IMR-90 (cell line): ENCODE results near the gene ITGB2. TPM values are rescaled to one million over a fixed set of nuclear protein-coding genes. Genes with fewer than 3 reads are reported as not detected.

Experiments
- ATAC-seq: fragments of 200-7000 bp; cut with Tn5 transposase; 2 replicates; pipeline ENCODE4 v1.9.1; 2020; ENCODE audit warnings: low read depth, mild to moderate bottlenecking, moderate library complexity
- BruUV-seq: library from RNA; stranded (reverse); fragments of 400-500 nt; replicated peaks from 2 replicates; lab custom pipeline; 2021; lab: Mats Ljungman, UMichigan
- CTCF ChIA-PET: fragments of 300-600 bp; formaldehyde crosslinking; extraction: SDS; loops from one replicate; lab custom pipeline; 2021; ENCODE audit warnings: antibody characterized with exemption; lab: Yijun Ruan, JAX
- POLR2A ChIA-PET: fragments of 300-600 bp; sonication (Branson Sonifier 250); formaldehyde crosslinking; loops from one replicate; lab custom pipeline; 2022; ENCODE audit warnings: antibody characterized with exemption; ENCODE audit not compliant: unreplicated experiment; lab: Charles Lee
- DNase-seq: peaks from one replicate; pipeline ENCODE4 v3.0.0; 2013
- H2AFZ ChIP-seq: replicated peaks from 2 replicates; pipeline ENCODE3; 2013; ENCODE audit warnings: low read length, mild to moderate bottlenecking; ENCODE audit not compliant: poor library complexity
- H2AK5ac ChIP-seq: 2 replicates; pipeline ENCODE4 v1.6.1; 2013; ENCODE audit warnings: low read depth, low read length, inconsistent platforms
- H2AK9ac ChIP-seq: replicated peaks from 2 replicates; pipeline ENCODE3; 2013; ENCODE audit warnings: mild to moderate bottlenecking, low read depth, low read length, moderate library complexity; ENCODE audit not compliant: poor library complexity
- H2BK120ac ChIP-seq: 2 replicates; pipeline ENCODE4 v1.6.1; 2013; ENCODE audit warnings: low read depth, low read length, inconsistent platforms
- H2BK15ac ChIP-seq: 3 replicates; pipeline ENCODE4 v1.6.1; 2013; ENCODE audit warnings: low read depth, low read length, inconsistent platforms
- H2BK20ac ChIP-seq: 2 replicates; pipeline ENCODE4 v1.6.1; 2013; ENCODE audit warnings: low read depth, mild to moderate bottlenecking, inconsistent platforms, low read length, moderate library complexity
- H2BK5ac ChIP-seq: 2 replicates; pipeline ENCODE4 v1.6.1; 2013; ENCODE audit warnings: mild to moderate bottlenecking, low read depth, low read length, inconsistent platforms; ENCODE audit not compliant: poor library complexity, severe bottlenecking
- H3K14ac ChIP-seq: replicated peaks from 2 replicates; pipeline ENCODE4 v1.6.1; 2013; ENCODE audit warnings: low read depth, low read length, inconsistent platforms
- H3K18ac ChIP-seq: 2 replicates; pipeline ENCODE4 v1.6.1; 2013; ENCODE audit warnings: low read depth, low read length, control low read depth
- H3K23ac ChIP-seq: 2 replicates; pipeline ENCODE4 v1.6.1; 2013; ENCODE audit warnings: low read depth, low read length, inconsistent platforms
- H3K27ac ChIP-seq: 2 replicates; pipeline ENCODE4 v1.5.1; 2013; ENCODE audit warnings: mild to moderate bottlenecking, control low read depth, low read length; ENCODE audit not compliant: insufficient read depth
- H3K27me3 ChIP-seq: 2 replicates; pipeline ENCODE4 v1.6.1; 2013; ENCODE audit warnings: low read length; ENCODE audit not compliant: control insufficient read depth, insufficient read depth
- H3K36me3 ChIP-seq: 2 replicates; pipeline ENCODE4 v1.6.1; 2013; ENCODE audit warnings: low read length, mixed read lengths; ENCODE audit not compliant: control insufficient read depth, insufficient read depth
- H3K4ac ChIP-seq: 2 replicates; pipeline ENCODE4 v1.6.1; 2013; ENCODE audit warnings: low read depth, low read length, inconsistent platforms
- H3K4me1 ChIP-seq: 2 replicates; pipeline ENCODE4 v1.6.1; 2013; ENCODE audit warnings: low read length, mixed read lengths; ENCODE audit not compliant: control insufficient read depth, insufficient read depth
- H3K4me2 ChIP-seq: 2 replicates; pipeline ENCODE4 v1.6.1; 2013; ENCODE audit warnings: low read depth, mild to moderate bottlenecking, control low read depth, low read length, moderate library complexity
- H3K4me3 ChIP-seq: 2 replicates; pipeline ENCODE4 v1.5.1; 2013; ENCODE audit warnings: low read depth, mild to moderate bottlenecking, control low read depth, low read length, moderate library complexity; ENCODE audit not compliant: insufficient read depth
- H3K56ac ChIP-seq: 2 replicates; pipeline ENCODE4 v1.6.1; 2013; ENCODE audit warnings: low read length, inconsistent platforms; ENCODE audit not compliant: insufficient read depth; ENCODE audit errors: extremely low read depth
- H3K79me1 ChIP-seq, 2 experiments: 2 replicates each; pipeline ENCODE4 v1.6.1; 2013; ENCODE audit warnings: low read length in 2 of 2, inconsistent platforms in 1 of 2, low read depth in 1 of 2
- H3K9ac ChIP-seq: 2 replicates; pipeline ENCODE4 v1.6.1; 2013; ENCODE audit warnings: low read depth, low read length, control low read depth
- H3K9me1 ChIP-seq: 2 replicates; pipeline ENCODE4 v1.6.1; 2013; ENCODE audit warnings: low read length, inconsistent platforms; ENCODE audit not compliant: insufficient read depth
- H3K9me3 ChIP-seq: 2 replicates; pipeline ENCODE4 v1.6.1; 2013; ENCODE audit warnings: low read length; ENCODE audit not compliant: control insufficient read depth, insufficient read depth
- H4K20me1 ChIP-seq: 2 replicates; pipeline ENCODE4 v1.6.1; 2013; ENCODE audit warnings: low read length, inconsistent platforms; ENCODE audit not compliant: insufficient read depth
- H4K5ac ChIP-seq: 2 replicates; pipeline ENCODE4 v1.6.1; 2013; ENCODE audit warnings: mild to moderate bottlenecking, low read depth, low read length, control low read depth
- H4K8ac ChIP-seq, 2 experiments: 2 replicates each; pipeline ENCODE4 v1.6.1; 2013; ENCODE audit warnings: low read depth in 2 of 2, low read length in 2 of 2, control low read depth in 1 of 2, inconsistent platforms in 1 of 2
- H4K91ac ChIP-seq: 2 replicates; pipeline ENCODE4 v1.6.1; 2013; ENCODE audit warnings: low read depth, low read length, inconsistent platforms; ENCODE audit not compliant: insufficient read depth
- BHLHE40 ChIP-seq: fragments of 150-350 bp; IDR thresholded peaks from 2 replicates; pipeline ENCODE4 v1.6.1; 2016; ENCODE audit warnings: mild to moderate bottlenecking, low read depth, low read length
- CEBPB ChIP-seq: IDR thresholded peaks from 2 replicates; pipeline ENCODE4 v1.6.1; 2012; ENCODE audit warnings: low read depth, low read length, improper control_type of control experiment
- MAFK ChIP-seq: IDR thresholded peaks from 2 replicates; pipeline ENCODE4 v1.6.1; 2012; ENCODE audit warnings: low read depth, low read length, improper control_type of control experiment
- MAZ ChIP-seq: IDR thresholded peaks from 2 replicates; pipeline ENCODE4 v1.6.1; 2012; ENCODE audit warnings: low read depth, mild to moderate bottlenecking, low read length, improper control_type of control experiment, moderate library complexity, borderline replicate concordance
- NFE2L2 ChIP-seq: fragments of 150-350 bp; IDR thresholded peaks from 2 replicates; pipeline ENCODE4 v1.6.1; 2016; ENCODE audit warnings: low read depth, mild to moderate bottlenecking, low read length
- POLR2A ChIP-seq: IDR thresholded peaks from 2 replicates; pipeline ENCODE4 v1.6.1; 2012; ENCODE audit warnings: mild to moderate bottlenecking, low read depth, low read length
- RAD21 ChIP-seq: IDR thresholded peaks from 2 replicates; pipeline ENCODE4 v1.6.1; 2012; ENCODE audit warnings: low read length, improper control_type of control experiment
- RFX5 ChIP-seq: IDR thresholded peaks from 2 replicates; pipeline ENCODE4 v1.8.0; 2012; ENCODE audit warnings: low read depth, mild to moderate bottlenecking, low read length, moderate library complexity
- SMC3 ChIP-seq: fragments of 150-350 bp; IDR thresholded peaks from 2 replicates; pipeline ENCODE4 v1.6.1; 2016; ENCODE audit warnings: low read depth, mild to moderate bottlenecking, antibody characterized with exemption, low read length, moderate library complexity
- WGBS, 2 experiments: methylation state at CpG; one replicate each; pipeline versions ENCODE4 v1.1.5 to v1.1.7; 2013; ENCODE audit warnings: missing lambda C conversion rate in 2 of 2; ENCODE audit not compliant: insufficient read length in 1 of 2; ENCODE audit errors: extremely low coverage in 2 of 2; 5-methylcytosine and 5-hydroxymethylcytosine counted together
- dilution Hi-C: fragments of 300-500 bp; cut with HindIII; formaldehyde crosslinking; loops from one replicate; pipeline ENCODE4 v1.14.3; 2018; ENCODE audit warnings: low sequenced_read_pairs; ENCODE audit not compliant: unreplicated experiment
- in situ Hi-C: fragments of 300-500 bp; cut with MboI; formaldehyde crosslinking; loops from 3 replicates; pipeline ENCODE4 v1.14.3; 2019; ENCODE audit warnings: low sequenced_read_pairs, inconsistent platforms, mixed read lengths
- intact Hi-C: fragments of 100-400 bp; cut with micrococcal nuclease; formaldehyde crosslinking; loops from 2 replicates; pipeline ENCODE4 v1.10.0; 2022
- polyA plus RNA-seq, 3 experiments: library from polyadenylated mRNA; depleted of rRNA; stranded (reverse); fragments of >200 nt; gene quantifications; 2 replicates each; pipeline ENCODE4 v1.2.3, GENCODE V29; 2012; ENCODE audit warnings: low replicate concordance in 1 of 3
- total RNA-seq: library from RNA; depleted of rRNA; stranded (reverse); fragments of >200 nt; gene quantifications from 2 replicates; pipeline ENCODE4 v1.2.3, GENCODE V29; 2012
- TF ChIP-seq, protein P1 (sequence below): fragments of 150-350 bp; IDR thresholded peaks from 2 replicates; pipeline ENCODE4 v1.6.1; 2016; ENCODE audit warnings: low read depth, mild to moderate bottlenecking, low read length, moderate library complexity, borderline replicate concordance
- TF ChIP-seq, protein P2 (sequence below): conservative IDR thresholded peaks from 2 replicates; pipeline ENCODE4 v1.5.1; 2012; ENCODE audit warnings: mild to moderate bottlenecking, low read depth, low read length, improper control_type of control experiment

The ITGB2 gene
- total and polyA plus RNA-seq, 2 of the 4 experiments (the other 2 are of a cell fraction), result 0.14 TPM; not detected in 1

DNA sequence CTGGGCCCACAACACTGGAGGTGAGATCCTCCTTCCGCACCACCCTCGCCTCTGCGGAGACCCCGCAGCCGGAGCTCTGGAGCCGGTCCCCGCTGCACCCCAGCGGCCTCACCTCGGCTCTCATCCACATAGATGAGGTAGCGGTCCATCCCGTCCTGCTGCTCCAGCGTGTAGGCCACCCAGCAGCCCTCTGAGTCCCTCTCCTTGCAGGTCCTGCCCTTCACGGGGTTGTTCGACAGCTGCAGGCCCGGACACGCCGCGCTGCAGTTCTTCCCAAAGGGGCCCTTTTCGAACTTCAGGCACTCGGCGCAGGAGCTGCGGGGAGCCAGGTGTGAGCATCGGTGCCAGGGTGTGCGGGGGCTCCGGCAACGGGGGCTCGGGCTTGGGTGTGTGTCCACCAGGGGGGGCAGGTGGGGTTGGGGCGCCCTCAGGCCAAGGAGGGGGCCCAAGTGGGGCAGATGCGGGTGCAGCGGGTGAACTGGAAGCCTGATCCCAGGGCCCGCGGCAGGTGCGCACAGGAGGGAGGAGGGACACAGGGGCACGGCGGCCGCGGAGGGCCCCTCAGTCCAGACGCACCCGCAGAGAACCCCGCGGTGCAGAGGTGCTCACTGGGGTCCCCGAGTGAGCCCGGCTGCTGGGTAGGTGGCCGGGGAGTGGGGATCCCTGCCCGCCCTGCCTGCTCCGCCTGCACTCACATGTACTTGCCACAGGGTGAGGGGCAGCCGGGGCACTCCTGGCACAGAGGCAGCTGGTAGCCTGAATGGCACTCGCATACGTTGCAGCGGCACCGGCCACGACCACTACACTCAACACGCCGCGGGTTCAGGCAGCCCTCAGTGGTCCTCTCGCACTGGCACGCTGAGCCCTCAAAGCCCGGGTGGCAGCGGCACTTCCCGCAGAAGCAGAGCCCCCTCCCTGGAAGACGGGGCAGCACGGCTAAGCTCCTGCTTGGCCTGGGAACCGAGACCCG, 31.8 kb downstream of the ITGB2 start:
- in situ Hi-C loops, result no loop called here

More for the DNA sequence above, 31.8 kb downstream of the ITGB2 start:
- TF ChIP-seq, protein P1, sequence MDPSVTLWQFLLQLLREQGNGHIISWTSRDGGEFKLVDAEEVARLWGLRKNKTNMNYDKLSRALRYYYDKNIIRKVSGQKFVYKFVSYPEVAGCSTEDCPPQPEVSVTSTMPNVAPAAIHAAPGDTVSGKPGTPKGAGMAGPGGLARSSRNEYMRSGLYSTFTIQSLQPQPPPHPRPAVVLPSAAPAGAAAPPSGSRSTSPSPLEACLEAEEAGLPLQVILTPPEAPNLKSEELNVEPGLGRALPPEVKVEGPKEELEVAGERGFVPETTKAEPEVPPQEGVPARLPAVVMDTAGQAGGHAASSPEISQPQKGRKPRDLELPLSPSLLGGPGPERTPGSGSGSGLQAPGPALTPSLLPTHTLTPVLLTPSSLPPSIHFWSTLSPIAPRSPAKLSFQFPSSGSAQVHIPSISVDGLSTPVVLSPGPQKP, result no peak
- TF ChIP-seq MAZ, result no peak
- TF ChIP-seq, protein P2, sequence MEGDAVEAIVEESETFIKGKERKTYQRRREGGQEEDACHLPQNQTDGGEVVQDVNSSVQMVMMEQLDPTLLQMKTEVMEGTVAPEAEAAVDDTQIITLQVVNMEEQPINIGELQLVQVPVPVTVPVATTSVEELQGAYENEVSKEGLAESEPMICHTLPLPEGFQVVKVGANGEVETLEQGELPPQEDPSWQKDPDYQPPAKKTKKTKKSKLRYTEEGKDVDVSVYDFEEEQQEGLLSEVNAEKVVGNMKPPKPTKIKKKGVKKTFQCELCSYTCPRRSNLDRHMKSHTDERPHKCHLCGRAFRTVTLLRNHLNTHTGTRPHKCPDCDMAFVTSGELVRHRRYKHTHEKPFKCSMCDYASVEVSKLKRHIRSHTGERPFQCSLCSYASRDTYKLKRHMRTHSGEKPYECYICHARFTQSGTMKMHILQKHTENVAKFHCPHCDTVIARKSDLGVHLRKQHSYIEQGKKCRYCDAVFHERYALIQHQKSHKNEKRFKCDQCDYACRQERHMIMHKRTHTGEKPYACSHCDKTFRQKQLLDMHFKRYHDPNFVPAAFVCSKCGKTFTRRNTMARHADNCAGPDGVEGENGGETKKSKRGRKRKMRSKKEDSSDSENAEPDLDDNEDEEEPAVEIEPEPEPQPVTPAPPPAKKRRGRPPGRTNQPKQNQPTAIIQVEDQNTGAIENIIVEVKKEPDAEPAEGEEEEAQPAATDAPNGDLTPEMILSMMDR, result no peak
- no peak for TF ChIP-seq BHLHE40
- no peak for TF ChIP-seq POLR2A
- TF ChIP-seq MAFK, result no peak
- TF ChIP-seq RFX5, result no peak
- no peak for TF ChIP-seq CEBPB
- TF ChIP-seq RAD21, result no peak
- no peak for TF ChIP-seq SMC3
- no peak for TF ChIP-seq NFE2L2
- ChIA-PET CTCF (no interaction called here), POLR2A (no interaction called here)
- H3K4me2 ChIP-seq, result no peak overlapping the region
- H3K4me3 ChIP-seq, result no peak overlapping the region
- no peaks in the 10 kb centered on the region for H3K79me1 ChIP-seq
- 0 out of 2 replicates have a peak, but pooled peaks cover 5% of the 10 kb centered on the region for H4K20me1 ChIP-seq
- no peak overlapping the region for H2BK15ac ChIP-seq
- peaks cover 45% of the 10 kb centered on the region for H3K27me3 ChIP-seq
- H2AFZ ChIP-seq, result no peak overlapping the region
- no peak overlapping the region for H3K18ac ChIP-seq
- peaks cover 7% of the 10 kb centered on the region for H3K9me3 ChIP-seq
- H3K4ac ChIP-seq, result no peak overlapping the region
- H2BK5ac ChIP-seq, result no peak overlapping the region
- 85% methylated on average over 21 of the region's 64 CpGs; no CpG with 5 or more reads in 1 of the 2 experiments for WGBS, 2 experiments
- H3K4me1 ChIP-seq, result no peaks in the 10 kb centered on the region
- BruUV-seq, result no TSS peak
- H3K36me3 ChIP-seq, result no peaks in the 10 kb centered on the region
- H3K14ac ChIP-seq, result no peak overlapping the region
- intact Hi-C loops, result no loop called here
- no peak overlapping the region for H2AK5ac ChIP-seq
- H3K9me1 ChIP-seq, result no peaks in the 10 kb centered on the region
- H3K56ac ChIP-seq, result no peak overlapping the region
- H2BK120ac ChIP-seq, result no peak overlapping the region
- DNase-seq, result no peak
- H3K9ac ChIP-seq, result no peak overlapping the region
- no peak overlapping the region for H2AK9ac ChIP-seq
- H4K5ac ChIP-seq, result no peak overlapping the region
- dilution Hi-C loops, result no loop called here
- ATAC-seq, result no peak
- H3K23ac ChIP-seq, result no peak overlapping the region
- no peak overlapping the region for H4K8ac ChIP-seq
- no peak overlapping the region for H2BK20ac ChIP-seq
- H4K91ac ChIP-seq, result no peak overlapping the region
- no peak overlapping the region for H3K27ac ChIP-seq
